ENCODE measurements around the gene SLC14A1.

Gene SLC14A1

DNA sequence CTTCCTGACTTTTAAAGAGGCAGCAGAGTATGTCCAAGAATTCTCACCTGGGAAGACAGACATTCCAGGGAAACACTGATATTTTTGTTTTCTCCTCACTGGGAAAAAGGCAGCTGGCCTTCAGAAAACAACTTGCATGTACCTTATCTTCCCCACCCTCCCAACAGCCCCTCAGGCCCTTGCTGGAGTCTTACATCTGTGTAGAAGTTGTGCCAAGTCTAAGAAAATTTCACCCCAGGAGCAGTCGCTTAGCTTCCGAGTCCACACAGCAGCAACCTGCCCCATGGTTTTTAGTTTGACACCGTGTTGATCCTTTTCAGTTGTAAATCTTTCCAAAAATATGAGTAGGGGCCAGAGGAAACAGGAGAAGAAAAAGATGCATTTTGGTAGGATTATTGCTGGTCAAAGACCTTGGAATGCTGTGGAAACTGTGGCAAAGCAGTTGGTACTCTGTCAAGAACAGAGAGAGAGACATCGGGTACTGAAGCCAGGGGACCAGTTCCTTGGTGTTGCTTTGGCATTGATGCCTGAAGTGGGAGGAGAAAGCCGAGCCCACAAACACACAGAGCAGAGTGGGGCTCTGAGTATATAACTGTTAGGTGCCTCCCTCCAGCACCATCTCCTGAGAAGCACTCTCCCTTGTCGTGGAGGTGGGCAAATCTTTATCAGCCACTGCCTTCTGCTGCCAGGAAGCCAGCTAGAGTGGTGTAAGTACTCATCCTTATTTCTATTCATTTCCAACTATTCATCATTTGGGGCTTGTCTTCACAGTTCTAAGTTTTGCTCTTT lies at the start of gene SLC14A1:
TSS of gene SLC14A1 (plus strand) at position 615 of the 789 bp plus-strand sequence. CDS start 6,140 bp downstream, outside the sequence.
- DNase-seq (ENCODE audit: low read depth), result no peak
- TF ChIP-seq CTCF (IDR thresholded peaks at IDR 0.05; ENCODE audit: control insufficient read depth, extremely low read depth, insufficient read depth), result no peak
- H3K4me3 ChIP-seq (ENCODE audit: low read depth, low read length), result no peak within 1 kb of the TSS

DNA sequence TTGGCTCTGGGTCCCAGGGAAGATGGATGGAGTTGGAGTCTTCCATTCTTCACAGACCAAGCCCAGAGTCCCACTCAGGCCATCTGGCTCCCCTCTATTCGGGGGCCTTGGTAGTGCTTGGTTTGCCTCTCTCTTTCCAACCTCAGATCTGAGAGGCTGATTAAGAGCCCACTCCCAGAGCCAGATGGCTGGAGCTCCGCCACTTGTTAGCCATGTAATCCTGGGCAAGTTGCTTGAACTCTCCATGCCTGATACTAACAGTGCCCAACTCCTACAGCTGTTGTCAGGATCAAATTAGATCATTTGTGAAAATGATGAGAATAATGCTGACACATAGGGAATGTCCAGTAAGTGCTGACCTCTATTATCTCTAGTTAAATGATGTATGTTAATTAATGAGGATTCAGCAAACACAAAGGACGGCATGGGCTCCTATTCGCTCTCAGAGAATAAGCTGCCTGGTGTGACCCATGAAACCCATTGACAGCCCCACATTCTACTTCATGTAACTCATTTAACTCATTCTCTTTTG lies 46.6 kb upstream of the SLC14A1 start:
- TF ChIP-seq CTCF (IDR thresholded peaks at IDR 0.05; ENCODE audit: control insufficient read depth, extremely low read depth, insufficient read depth), result no peak
- no peak overlapping the region for H3K4me3 ChIP-seq (ENCODE audit: low read depth, low read length)
- no peak for DNase-seq (ENCODE audit: low read depth)

DNA sequence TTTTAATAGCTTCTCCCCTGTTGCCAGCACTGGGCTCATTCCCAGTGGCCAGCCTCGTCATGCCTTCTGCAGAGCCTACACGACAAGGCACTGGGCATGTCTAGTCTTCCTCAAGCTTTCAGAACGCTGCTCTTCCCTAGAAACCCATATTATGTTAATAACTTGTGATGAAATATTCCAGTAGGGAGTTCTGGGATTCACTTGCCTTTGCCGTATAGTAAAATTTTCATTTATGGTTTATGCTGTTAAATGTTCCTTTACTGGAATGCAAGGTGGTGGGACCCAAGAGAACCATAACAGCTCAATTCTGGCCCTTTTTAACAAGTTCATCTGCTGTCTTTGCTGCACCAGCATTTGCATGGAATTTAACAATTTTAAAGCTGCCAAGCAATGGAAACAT lies 45.5 kb upstream of the SLC14A1 start:
- no peak for DNase-seq (ENCODE audit: low read depth)
- H3K4me3 ChIP-seq (ENCODE audit: low read depth, low read length), result no peak overlapping the region
- TF ChIP-seq CTCF (IDR thresholded peaks at IDR 0.05; ENCODE audit: control insufficient read depth, extremely low read depth, insufficient read depth), result no peak

- TF ChIP-seq CTCF (IDR thresholded peaks at IDR 0.05; ENCODE audit: control insufficient read depth, extremely low read depth, insufficient read depth), result no peak
- DNase-seq (ENCODE audit: low read depth), result no peak
Measured at GRCh38 chr18:45678850-45679249, 45.1 kb upstream of the SLC14A1 start.

DNA sequence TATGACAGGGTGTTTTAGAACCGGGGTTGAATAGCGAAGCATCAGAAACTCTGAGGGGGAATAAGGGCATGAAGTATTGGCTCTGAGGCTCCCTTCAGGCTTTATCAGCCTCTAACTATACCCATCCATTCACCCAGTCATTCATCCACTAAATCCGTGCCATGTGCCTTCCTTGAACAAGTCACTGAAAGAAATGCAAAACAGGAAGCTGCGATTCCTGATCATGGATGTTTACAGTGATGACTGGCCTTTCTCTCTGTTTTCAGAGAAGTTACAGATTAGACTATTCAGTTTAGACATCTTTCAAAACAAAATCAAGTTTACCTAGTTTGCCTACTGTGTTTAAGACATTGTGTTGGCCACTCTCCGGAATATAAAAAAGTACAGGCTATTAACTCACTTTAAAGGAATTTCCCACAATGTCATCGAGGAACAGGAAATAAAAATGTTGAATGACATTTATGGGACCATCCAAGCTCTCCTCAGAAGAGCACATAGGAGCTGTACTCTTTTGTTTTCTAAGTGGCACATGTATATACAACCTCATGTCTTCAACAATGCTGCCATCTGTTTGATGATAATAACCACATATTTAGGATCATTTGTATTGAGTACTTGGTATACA lies 43.8 kb upstream of the SLC14A1 start:
- TF ChIP-seq CTCF (IDR thresholded peaks at IDR 0.05; ENCODE audit: control insufficient read depth, extremely low read depth, insufficient read depth), result no peak
- DNase-seq (ENCODE audit: low read depth), result peak; percentile 30
- no peak overlapping the region for H3K4me3 ChIP-seq (ENCODE audit: low read depth, low read length)

More at GRCh38 chr18:45678850-45679249, 45.1 kb upstream of the SLC14A1 start:
- H3K4me3 ChIP-seq (ENCODE audit: low read depth, low read length), result no peak overlapping the region

DNA sequence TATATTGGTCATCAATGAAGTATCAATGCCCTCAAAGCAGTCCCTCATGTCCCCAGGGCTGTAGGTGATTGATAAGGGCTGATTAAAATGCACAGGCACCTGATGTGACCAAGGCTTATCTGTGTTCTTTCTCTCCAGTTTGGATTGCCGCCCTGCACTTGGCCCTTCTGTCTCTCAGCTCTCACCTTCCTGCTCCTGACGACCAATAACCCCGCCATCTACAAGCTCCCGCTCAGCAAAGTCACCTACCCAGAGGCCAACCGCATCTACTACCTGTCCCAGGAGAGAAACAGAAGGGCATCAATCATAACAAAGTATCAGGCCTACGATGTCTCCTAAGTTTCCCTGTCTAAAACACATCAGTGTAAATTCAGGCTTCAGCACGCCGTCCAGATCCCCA lies 41.8 kb upstream of the SLC14A1 start:
- TF ChIP-seq CTCF (IDR thresholded peaks at IDR 0.05; ENCODE audit: control insufficient read depth, extremely low read depth, insufficient read depth), result no peak
- no peak overlapping the region for H3K4me3 ChIP-seq (ENCODE audit: low read depth, low read length)
- DNase-seq (ENCODE audit: low read depth), result no peak

All from LNCaP clone FGC (cell line).